H1 (cell line): ENCODE data around the gene CLDN6. TPM values are rescaled to one million over a fixed set of nuclear protein-coding genes. Genes with fewer than 3 reads are reported as not detected.

Experiments
- FOSL1 ChIP-seq: IDR thresholded peaks from 2 replicates; pipeline ENCODE4 v1.6.1; 2011; ENCODE audit warnings: mild to moderate bottlenecking, low read depth, low read length, moderate library complexity; ENCODE audit not compliant: insufficient read depth
- POU5F1 ChIP-seq: IDR thresholded peaks from 2 replicates; pipeline ENCODE4 v1.6.1; 2011; ENCODE audit warnings: low read depth, mild to moderate bottlenecking, low read length, moderate library complexity
- polyA plus RNA-seq, 7 experiments: library from polyadenylated mRNA; depleted of rRNA in 3 of 7; stranded (reverse) in 5 of 7; unstranded in 2 of 7; fragments of >200 nt in 5 of 7; fragments of 200-250 nt in 2 of 7; gene quantifications; 1 replicate in 5 of 7; 2 replicates in 1 of 7; 4 replicates in 1 of 7; pipeline versions ENCODE4 v1.2.1 to v1.2.3, GENCODE V29; 2011 to 2013; ENCODE audit warnings: missing spikeins in 2 of 7, mixed read lengths in 2 of 7
- total RNA-seq: library from RNA; stranded (reverse); fragmentation: NEBNext Ultra II Directional; extraction: Animal tissue kit (Norgen Biotek cat#: 25700); gene quantifications from 2 replicates; pipeline ENCODE4 v1.2.1, GENCODE V29; 2021
- TF ChIP-seq, protein P1 (sequence below): fragments of 300-600 bp; sonication (generic); IDR thresholded peaks from 2 replicates; pipeline ENCODE4 v1.7.1; 2012; ENCODE audit warnings: low read length, moderate library complexity, mild to moderate bottlenecking, inconsistent platforms; ENCODE audit not compliant: insufficient replicate concordance

Gene CLDN6
- total and polyA plus RNA-seq, 2 of the 8 experiments (the other 6 are each of a cell fraction or from before 2014, with no cell fraction given) = 747 to 1,115 TPM

DNA sequence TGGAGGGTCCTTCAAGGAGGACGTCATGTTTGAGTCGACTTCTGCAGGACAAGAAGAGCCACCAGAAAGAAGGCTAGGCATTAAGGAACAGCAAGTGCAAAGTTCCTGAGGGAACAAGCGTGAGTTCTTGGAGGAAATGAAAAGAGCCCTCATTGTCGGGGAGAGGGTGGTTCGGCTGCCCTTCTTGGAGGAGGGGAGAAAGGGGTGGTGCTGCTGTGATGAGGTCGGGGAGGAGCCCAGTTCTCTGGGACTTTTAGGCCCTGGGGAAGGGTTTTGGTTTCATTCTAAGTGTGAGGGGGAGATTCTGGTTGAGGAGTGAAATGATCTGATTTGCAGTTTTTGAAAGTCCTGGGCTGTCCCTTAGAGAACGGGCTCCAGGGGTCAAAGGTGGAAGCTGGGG is 14.6 kb upstream of the CLDN6 start (continued):
- TF ChIP-seq, protein P1, sequence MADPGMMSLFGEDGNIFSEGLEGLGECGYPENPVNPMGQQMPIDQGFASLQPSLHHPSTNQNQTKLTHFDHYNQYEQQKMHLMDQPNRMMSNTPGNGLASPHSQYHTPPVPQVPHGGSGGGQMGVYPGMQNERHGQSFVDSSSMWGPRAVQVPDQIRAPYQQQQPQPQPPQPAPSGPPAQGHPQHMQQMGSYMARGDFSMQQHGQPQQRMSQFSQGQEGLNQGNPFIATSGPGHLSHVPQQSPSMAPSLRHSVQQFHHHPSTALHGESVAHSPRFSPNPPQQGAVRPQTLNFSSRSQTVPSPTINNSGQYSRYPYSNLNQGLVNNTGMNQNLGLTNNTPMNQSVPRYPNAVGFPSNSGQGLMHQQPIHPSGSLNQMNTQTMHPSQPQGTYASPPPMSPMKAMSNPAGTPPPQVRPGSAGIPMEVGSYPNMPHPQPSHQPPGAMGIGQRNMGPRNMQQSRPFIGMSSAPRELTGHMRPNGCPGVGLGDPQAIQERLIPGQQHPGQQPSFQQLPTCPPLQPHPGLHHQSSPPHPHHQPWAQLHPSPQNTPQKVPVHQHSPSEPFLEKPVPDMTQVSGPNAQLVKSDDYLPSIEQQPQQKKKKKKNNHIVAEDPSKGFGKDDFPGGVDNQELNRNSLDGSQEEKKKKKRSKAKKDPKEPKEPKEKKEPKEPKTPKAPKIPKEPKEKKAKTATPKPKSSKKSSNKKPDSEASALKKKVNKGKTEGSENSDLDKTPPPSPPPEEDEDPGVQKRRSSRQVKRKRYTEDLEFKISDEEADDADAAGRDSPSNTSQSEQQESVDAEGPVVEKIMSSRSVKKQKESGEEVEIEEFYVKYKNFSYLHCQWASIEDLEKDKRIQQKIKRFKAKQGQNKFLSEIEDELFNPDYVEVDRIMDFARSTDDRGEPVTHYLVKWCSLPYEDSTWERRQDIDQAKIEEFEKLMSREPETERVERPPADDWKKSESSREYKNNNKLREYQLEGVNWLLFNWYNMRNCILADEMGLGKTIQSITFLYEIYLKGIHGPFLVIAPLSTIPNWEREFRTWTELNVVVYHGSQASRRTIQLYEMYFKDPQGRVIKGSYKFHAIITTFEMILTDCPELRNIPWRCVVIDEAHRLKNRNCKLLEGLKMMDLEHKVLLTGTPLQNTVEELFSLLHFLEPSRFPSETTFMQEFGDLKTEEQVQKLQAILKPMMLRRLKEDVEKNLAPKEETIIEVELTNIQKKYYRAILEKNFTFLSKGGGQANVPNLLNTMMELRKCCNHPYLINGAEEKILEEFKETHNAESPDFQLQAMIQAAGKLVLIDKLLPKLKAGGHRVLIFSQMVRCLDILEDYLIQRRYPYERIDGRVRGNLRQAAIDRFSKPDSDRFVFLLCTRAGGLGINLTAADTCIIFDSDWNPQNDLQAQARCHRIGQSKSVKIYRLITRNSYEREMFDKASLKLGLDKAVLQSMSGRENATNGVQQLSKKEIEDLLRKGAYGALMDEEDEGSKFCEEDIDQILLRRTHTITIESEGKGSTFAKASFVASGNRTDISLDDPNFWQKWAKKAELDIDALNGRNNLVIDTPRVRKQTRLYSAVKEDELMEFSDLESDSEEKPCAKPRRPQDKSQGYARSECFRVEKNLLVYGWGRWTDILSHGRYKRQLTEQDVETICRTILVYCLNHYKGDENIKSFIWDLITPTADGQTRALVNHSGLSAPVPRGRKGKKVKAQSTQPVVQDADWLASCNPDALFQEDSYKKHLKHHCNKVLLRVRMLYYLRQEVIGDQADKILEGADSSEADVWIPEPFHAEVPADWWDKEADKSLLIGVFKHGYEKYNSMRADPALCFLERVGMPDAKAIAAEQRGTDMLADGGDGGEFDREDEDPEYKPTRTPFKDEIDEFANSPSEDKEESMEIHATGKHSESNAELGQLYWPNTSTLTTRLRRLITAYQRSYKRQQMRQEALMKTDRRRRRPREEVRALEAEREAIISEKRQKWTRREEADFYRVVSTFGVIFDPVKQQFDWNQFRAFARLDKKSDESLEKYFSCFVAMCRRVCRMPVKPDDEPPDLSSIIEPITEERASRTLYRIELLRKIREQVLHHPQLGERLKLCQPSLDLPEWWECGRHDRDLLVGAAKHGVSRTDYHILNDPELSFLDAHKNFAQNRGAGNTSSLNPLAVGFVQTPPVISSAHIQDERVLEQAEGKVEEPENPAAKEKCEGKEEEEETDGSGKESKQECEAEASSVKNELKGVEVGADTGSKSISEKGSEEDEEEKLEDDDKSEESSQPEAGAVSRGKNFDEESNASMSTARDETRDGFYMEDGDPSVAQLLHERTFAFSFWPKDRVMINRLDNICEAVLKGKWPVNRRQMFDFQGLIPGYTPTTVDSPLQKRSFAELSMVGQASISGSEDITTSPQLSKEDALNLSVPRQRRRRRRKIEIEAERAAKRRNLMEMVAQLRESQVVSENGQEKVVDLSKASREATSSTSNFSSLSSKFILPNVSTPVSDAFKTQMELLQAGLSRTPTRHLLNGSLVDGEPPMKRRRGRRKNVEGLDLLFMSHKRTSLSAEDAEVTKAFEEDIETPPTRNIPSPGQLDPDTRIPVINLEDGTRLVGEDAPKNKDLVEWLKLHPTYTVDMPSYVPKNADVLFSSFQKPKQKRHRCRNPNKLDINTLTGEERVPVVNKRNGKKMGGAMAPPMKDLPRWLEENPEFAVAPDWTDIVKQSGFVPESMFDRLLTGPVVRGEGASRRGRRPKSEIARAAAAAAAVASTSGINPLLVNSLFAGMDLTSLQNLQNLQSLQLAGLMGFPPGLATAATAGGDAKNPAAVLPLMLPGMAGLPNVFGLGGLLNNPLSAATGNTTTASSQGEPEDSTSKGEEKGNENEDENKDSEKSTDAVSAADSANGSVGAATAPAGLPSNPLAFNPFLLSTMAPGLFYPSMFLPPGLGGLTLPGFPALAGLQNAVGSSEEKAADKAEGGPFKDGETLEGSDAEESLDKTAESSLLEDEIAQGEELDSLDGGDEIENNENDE = no peak
- TF ChIP-seq FOSL1 = no peak
- no peak for TF ChIP-seq POU5F1
